ENCODE data around the gene SLC25A39. TPM values are rescaled to one million over a fixed set of nuclear protein-coding genes. Genes with fewer than 3 reads are reported as not detected.

Gene SLC25A39
- total and polyA plus RNA-seq, 2 of the 13 experiments (the other 11 are each of a cell fraction or from before 2014, with no cell fraction given): 144 to 151 TPM

DNA sequence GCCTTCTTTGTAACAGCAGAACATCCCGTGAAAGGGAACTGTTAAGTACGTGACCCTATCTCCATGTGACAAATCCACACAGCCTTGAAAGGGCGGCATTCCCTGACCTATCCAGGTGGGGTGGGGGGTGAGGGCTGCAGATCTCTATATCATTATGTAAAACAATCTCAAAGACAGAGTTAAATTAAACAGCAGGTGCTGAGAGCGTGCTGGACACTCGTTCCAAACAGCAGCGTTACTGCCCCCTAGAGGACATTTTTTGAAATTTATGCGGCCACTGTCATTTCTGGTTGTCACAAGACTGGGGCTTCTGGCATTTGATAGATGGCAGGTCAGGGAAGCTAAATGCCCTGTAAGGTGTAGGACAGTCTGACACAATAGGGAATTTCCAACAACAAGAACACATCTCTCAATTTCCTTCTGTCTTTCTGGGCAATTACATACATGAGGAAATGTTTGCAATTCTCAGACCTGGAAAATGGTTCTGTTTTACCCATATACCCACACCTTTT is 6.7 kb upstream of the SLC25A39 start (continued):
- TF ChIP-seq, protein P1, sequence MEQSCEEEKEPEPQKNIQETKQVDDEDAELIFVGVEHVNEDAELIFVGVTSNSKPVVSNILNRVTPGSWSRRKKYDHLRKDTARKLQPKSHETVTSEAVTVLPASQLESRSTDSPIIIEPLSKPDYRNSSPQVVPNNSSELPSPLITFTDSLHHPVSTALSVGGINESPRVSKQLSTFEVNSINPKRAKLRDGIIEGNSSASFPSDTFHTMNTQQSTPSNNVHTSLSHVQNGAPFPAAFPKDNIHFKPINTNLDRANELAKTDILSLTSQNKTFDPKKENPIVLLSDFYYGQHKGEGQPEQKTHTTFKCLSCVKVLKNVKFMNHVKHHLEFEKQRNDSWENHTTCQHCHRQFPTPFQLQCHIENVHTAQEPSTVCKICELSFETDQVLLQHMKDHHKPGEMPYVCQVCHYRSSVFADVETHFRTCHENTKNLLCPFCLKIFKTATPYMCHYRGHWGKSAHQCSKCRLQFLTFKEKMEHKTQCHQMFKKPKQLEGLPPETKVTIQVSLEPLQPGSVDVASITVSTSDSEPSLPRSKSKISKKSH (CRISPR knock-in tag; IDR thresholded peaks at IDR 0.05; ENCODE audit: borderline replicate concordance): no peak
- TF ChIP-seq, protein P2, sequence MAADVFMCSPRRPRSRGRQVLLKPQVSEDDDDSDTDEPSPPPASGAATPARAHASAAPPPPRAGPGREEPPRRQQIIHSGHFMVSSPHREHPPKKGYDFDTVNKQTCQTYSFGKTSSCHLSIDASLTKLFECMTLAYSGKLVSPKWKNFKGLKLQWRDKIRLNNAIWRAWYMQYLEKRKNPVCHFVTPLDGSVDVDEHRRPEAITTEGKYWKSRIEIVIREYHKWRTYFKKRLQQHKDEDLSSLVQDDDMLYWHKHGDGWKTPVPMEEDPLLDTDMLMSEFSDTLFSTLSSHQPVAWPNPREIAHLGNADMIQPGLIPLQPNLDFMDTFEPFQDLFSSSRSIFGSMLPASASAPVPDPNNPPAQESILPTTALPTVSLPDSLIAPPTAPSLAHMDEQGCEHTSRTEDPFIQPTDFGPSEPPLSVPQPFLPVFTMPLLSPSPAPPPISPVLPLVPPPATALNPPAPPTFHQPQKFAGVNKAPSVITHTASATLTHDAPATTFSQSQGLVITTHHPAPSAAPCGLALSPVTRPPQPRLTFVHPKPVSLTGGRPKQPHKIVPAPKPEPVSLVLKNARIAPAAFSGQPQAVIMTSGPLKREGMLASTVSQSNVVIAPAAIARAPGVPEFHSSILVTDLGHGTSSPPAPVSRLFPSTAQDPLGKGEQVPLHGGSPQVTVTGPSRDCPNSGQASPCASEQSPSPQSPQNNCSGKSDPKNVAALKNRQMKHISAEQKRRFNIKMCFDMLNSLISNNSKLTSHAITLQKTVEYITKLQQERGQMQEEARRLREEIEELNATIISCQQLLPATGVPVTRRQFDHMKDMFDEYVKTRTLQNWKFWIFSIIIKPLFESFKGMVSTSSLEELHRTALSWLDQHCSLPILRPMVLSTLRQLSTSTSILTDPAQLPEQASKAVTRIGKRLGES (CRISPR knock-in tag; IDR thresholded peaks at IDR 0.05; ENCODE audit: borderline replicate concordance): no peak
- TF ChIP-seq TEAD3 (CRISPR knock-in tag; optimal IDR thresholded peaks at IDR 0.05; ENCODE audit: borderline replicate concordance): peak; percentile 29
- no peak for TF ChIP-seq MED13 (CRISPR knock-in tag; IDR thresholded peaks at IDR 0.05)
- peak; percentile 80; the same call in 1 of the 2 replicates for TF ChIP-seq RBAK (CRISPR knock-in tag; IDR thresholded peaks at IDR 0.05)
- TF ChIP-seq, protein P3, sequence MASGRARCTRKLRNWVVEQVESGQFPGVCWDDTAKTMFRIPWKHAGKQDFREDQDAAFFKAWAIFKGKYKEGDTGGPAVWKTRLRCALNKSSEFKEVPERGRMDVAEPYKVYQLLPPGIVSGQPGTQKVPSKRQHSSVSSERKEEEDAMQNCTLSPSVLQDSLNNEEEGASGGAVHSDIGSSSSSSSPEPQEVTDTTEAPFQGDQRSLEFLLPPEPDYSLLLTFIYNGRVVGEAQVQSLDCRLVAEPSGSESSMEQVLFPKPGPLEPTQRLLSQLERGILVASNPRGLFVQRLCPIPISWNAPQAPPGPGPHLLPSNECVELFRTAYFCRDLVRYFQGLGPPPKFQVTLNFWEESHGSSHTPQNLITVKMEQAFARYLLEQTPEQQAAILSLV (CRISPR knock-in tag; IDR thresholded peaks at IDR 0.05; ENCODE audit: borderline replicate concordance): no peak
- TF ChIP-seq GATAD1 (CRISPR knock-in tag; IDR thresholded peaks at IDR 0.05): 0 out of 2 replicates have a peak, but pooled peaks have one; percentile 29
- TF ChIP-seq HNRNPLL (IDR thresholded peaks at IDR 0.05; ENCODE audit: low read depth, low read length, poor library complexity, severe bottlenecking): no peak
- no peak for TF ChIP-seq ZSCAN30 (CRISPR knock-in tag; IDR thresholded peaks at IDR 0.05)
- no peak for TF ChIP-seq KAT8 (CRISPR knock-in tag; IDR thresholded peaks at IDR 0.05)
- 0 out of 2 replicates have a peak, but pooled peaks have one; percentile 39 for TF ChIP-seq ZNF766 (CRISPR knock-in tag; IDR thresholded peaks at IDR 0.05; ENCODE audit: borderline replicate concordance)
- TF ChIP-seq ZNF430 (CRISPR knock-in tag; IDR thresholded peaks at IDR 0.05): no peak
- TF ChIP-seq BHLHE40 (IDR thresholded peaks at IDR 0.05; ENCODE audit: low read length): peak; percentile 62
- 0 out of 2 replicates have a peak, but pooled peaks have one; percentile 43 for TF ChIP-seq FOXO4 (CRISPR knock-in tag; conservative IDR thresholded peaks at IDR 0.05)
- TF ChIP-seq ZSCAN21 (CRISPR knock-in tag; IDR thresholded peaks at IDR 0.05; ENCODE audit: borderline replicate concordance): no peak
- no peak for TF ChIP-seq AHDC1 (CRISPR knock-in tag; IDR thresholded peaks at IDR 0.05; ENCODE audit: borderline replicate concordance)
